ENCODE data around the gene KIAA0753. TPM values are rescaled to one million over a fixed set of nuclear protein-coding genes. Genes with fewer than 3 reads are reported as not detected.

Gene KIAA0753
- total RNA-seq, 1 experiment from 2014 or later: 6.9 TPM

DNA sequence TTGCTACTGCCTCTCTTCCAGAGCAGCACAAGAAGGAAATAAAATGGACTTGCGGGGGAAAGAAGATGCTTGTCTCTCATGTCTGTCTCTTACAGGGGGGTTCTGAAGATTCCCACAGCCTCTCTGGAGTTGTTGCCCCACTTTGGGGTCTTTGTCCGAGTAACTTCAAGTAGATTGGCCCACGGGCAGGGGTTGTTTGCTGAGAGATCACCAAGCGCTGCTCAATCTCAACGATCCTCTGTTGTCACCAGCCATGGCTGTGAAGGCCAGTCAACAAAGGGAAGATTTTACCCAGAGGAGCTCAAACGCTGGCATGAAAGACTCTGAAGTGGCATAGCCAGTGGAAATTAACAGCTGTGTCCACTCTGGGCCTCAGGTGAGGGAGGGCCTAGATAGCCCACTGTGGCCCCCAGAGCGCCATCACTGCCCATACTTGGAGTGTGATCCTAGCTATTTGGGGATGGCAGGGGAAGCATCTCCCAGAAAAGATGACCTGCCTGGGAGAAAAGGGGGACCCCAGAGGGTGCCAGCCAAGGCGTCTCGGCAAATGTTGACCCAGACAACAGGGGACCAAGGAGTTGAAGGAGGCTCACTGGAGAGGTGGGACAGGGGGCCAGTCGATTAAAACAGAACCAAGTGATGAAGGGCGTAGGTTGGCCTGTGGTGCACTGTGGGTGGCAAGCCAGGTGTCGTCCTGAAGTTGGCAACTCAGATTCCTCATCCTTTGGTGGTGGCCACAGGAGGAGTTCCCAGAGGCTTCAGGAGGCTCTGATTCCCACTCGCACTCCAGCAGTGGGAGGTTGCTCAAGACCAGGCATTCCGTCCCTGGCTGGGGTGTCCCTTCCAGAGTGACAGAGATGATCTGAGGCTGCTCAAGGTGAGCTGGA, 44.6 kb upstream of the KIAA0753 start:
- no TSS peak for BruUV-seq (replicated peaks)
- ChIA-PET CTCF (no interaction called here), POLR2A (ENCODE audit: unreplicated experiment) (no interaction called here)
- H3K9ac ChIP-seq (ENCODE audit: low read length): no peak overlapping the region
- intact Hi-C loops (cut with micrococcal nuclease): no loop called here
- H4K20me1 ChIP-seq (ENCODE audit: low read length): no peaks in the 10 kb centered on the region
- no peaks in the 10 kb centered on the region for H3K9me2 ChIP-seq (replicated peaks; ENCODE audit: low read length)
- H3K27ac ChIP-seq (ENCODE audit: low read length): no peak overlapping the region
- no peak overlapping the region for H3K4me3 ChIP-seq (ENCODE audit: low read length)
- H3K27me3 ChIP-seq (ENCODE audit: low read length): no peaks in the 10 kb centered on the region
- no peak overlapping the region for H2AFZ ChIP-seq (ENCODE audit: low read length)
- H3F3A ChIP-seq (ENCODE audit: low read length, unreplicated experiment): no peaks in the 10 kb centered on the region
- no peaks in the 10 kb centered on the region for H3K9me3 ChIP-seq (ENCODE audit: low read length)
- H3K36me3 ChIP-seq (ENCODE audit: low read depth, low read length): no peaks in the 10 kb centered on the region
- TF ChIP-seq, protein P1, sequence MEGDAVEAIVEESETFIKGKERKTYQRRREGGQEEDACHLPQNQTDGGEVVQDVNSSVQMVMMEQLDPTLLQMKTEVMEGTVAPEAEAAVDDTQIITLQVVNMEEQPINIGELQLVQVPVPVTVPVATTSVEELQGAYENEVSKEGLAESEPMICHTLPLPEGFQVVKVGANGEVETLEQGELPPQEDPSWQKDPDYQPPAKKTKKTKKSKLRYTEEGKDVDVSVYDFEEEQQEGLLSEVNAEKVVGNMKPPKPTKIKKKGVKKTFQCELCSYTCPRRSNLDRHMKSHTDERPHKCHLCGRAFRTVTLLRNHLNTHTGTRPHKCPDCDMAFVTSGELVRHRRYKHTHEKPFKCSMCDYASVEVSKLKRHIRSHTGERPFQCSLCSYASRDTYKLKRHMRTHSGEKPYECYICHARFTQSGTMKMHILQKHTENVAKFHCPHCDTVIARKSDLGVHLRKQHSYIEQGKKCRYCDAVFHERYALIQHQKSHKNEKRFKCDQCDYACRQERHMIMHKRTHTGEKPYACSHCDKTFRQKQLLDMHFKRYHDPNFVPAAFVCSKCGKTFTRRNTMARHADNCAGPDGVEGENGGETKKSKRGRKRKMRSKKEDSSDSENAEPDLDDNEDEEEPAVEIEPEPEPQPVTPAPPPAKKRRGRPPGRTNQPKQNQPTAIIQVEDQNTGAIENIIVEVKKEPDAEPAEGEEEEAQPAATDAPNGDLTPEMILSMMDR (conservative IDR thresholded peaks at IDR 0.05; ENCODE audit: low read depth, low read length): no peak
- no peak for TF ChIP-seq EZH2phosphoT487 (IDR thresholded peaks at IDR 0.05; ENCODE audit: borderline replicate concordance, low read length)
- no peak for TF ChIP-seq EZH2 (IDR thresholded peaks at IDR 0.05; ENCODE audit: low read length, unreplicated experiment)
- peaks cover under 1% of the 10 kb centered on the region; the same call in 1 of the 2 replicates for H3K4me1 ChIP-seq (ENCODE audit: insufficient read depth, low read length)
- H3K79me2 ChIP-seq (ENCODE audit: low read length): no peaks in the 10 kb centered on the region
- no peak for ATAC-seq
- H3K4me2 ChIP-seq (ENCODE audit: low read length): no peak overlapping the region
- DNase-seq: no peak

DNA sequence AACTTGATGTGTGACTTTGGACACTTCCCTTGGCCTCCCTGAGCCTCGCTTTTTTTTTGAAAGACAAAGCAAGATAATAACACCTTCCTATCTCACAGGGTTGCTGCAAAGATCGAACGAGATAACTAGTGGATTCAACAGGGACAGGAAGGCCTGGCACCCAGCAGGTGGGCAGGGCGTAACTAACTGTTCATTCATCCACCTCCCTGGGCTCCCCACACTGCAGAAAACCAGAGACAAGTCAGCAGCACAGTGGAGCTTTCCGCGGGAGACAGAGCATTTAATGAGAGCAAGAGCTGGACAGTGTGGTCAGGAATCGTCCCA, 43.9 kb upstream of the KIAA0753 start:
- ATAC-seq: no peak
- no peaks in the 10 kb centered on the region for H3K27me3 ChIP-seq (ENCODE audit: low read length)
- no peak overlapping the region for H3K27ac ChIP-seq (ENCODE audit: low read length)
- no TSS peak for BruUV-seq (replicated peaks)
- no peak for DNase-seq
- H3K79me2 ChIP-seq (ENCODE audit: low read length): no peaks in the 10 kb centered on the region
- no peaks in the 10 kb centered on the region for H4K20me1 ChIP-seq (ENCODE audit: low read length)
- intact Hi-C loops (cut with micrococcal nuclease): no loop called here
- H3K9me2 ChIP-seq (replicated peaks; ENCODE audit: low read length): no peaks in the 10 kb centered on the region
- no peak overlapping the region for H3K4me2 ChIP-seq (ENCODE audit: low read length)
- H3K4me1 ChIP-seq (ENCODE audit: insufficient read depth, low read length): peaks cover 7% of the 10 kb centered on the region; the same call in 1 of the 2 replicates
- no peak for TF ChIP-seq EZH2phosphoT487 (IDR thresholded peaks at IDR 0.05; ENCODE audit: borderline replicate concordance, low read length)
- TF ChIP-seq EZH2 (IDR thresholded peaks at IDR 0.05; ENCODE audit: low read length, unreplicated experiment): no peak
- TF ChIP-seq, protein P1 (conservative IDR thresholded peaks at IDR 0.05; ENCODE audit: low read depth, low read length): no peak
- H2AFZ ChIP-seq (ENCODE audit: low read length): no peak overlapping the region
- H3K9ac ChIP-seq (ENCODE audit: low read length): no peak overlapping the region
- H3K4me3 ChIP-seq (ENCODE audit: low read length): no peak overlapping the region
- no peaks in the 10 kb centered on the region for H3K9me3 ChIP-seq (ENCODE audit: low read length)
- no peaks in the 10 kb centered on the region for H3K36me3 ChIP-seq (ENCODE audit: low read depth, low read length)
- CTCF ChIA-PET: no interaction called here
- POLR2A ChIA-PET (ENCODE audit: unreplicated experiment): no interaction called here
- H3F3A ChIP-seq (ENCODE audit: low read length, unreplicated experiment): no peaks in the 10 kb centered on the region

DNA sequence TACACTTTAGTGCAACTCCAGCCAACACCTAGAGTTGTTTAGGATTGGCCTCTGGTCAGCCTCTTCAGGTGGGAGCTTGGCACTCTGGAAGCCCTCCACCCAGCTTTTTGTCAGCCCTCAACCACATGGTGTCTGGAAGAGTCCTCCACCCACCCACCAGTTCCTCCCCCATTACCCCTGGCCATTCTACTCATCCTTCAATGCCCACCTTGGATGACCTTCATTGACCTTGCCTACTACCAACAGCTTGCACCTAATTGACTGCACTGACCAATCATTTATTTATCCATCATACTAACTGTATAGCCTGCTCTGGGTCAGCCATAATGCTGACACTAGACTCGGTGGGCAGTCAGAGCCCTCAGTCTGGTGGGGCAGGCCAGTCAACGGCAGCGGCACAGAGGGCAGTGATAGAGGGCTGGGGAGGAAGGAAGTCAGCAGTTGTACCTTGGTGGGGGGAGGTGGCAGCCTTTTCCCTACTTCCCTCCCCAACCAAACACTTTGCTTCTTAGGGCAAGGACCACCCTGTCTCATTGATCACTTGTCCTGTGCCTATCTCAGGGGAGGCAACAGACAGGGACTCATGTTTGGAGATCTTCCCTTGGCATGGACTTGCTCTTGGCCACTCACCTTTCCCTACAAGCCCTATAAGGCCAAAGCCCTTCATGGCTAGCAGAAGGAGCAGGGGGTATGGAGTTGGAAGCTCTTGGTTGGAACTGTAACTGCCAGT, 43.4 kb upstream of the KIAA0753 start:
- H3K9me2 ChIP-seq (replicated peaks; ENCODE audit: low read length): no peaks in the 10 kb centered on the region
- H3K9ac ChIP-seq (ENCODE audit: low read length): no peak overlapping the region
- H3K36me3 ChIP-seq (ENCODE audit: low read depth, low read length): no peaks in the 10 kb centered on the region
- BruUV-seq (replicated peaks): no TSS peak
- TF ChIP-seq EZH2phosphoT487 (IDR thresholded peaks at IDR 0.05; ENCODE audit: borderline replicate concordance, low read length) (no peak), EZH2 (IDR thresholded peaks at IDR 0.05; ENCODE audit: low read length, unreplicated experiment) (no peak)
- TF ChIP-seq, protein P1 (conservative IDR thresholded peaks at IDR 0.05; ENCODE audit: low read depth, low read length): no peak
- no peaks in the 10 kb centered on the region for H3F3A ChIP-seq (ENCODE audit: low read length, unreplicated experiment)
- no peak overlapping the region for H2AFZ ChIP-seq (ENCODE audit: low read length)
- DNase-seq: no peak
- intact Hi-C loops (cut with micrococcal nuclease): no loop called here
- H3K9me3 ChIP-seq (ENCODE audit: low read length): no peaks in the 10 kb centered on the region
- no peaks in the 10 kb centered on the region for H3K79me2 ChIP-seq (ENCODE audit: low read length)
- CTCF ChIA-PET: no interaction called here
- POLR2A ChIA-PET (ENCODE audit: unreplicated experiment): no interaction called here
- H3K27me3 ChIP-seq (ENCODE audit: low read length): no peaks in the 10 kb centered on the region
- no peak overlapping the region for H3K4me2 ChIP-seq (ENCODE audit: low read length)
- H3K27ac ChIP-seq (ENCODE audit: low read length): no peak overlapping the region
- no peaks in the 10 kb centered on the region for H4K20me1 ChIP-seq (ENCODE audit: low read length)
- H3K4me3 ChIP-seq (ENCODE audit: low read length): no peak overlapping the region
- no peak for ATAC-seq
- peaks cover 11% of the 10 kb centered on the region for H3K4me1 ChIP-seq (ENCODE audit: insufficient read depth, low read length)
